ENCODE measurements around the gene OR2T11.
"Not testable (repeated sequence)": the region's sequence is repeated elsewhere in the genome, so short reads cannot be mapped to it uniquely, and the experiment has no call there.

The OR2T11 gene

GRCh38 chr1:248634991-248635390, at the start of gene OR2T11:
Gene OR2T11, minus strand, starts transcription at chr1:248635091. Its CDS starts 7,963 bp downstream, at chr1:248627128.
- not testable (repeated sequence) for DNase-seq (ENCODE audit: low read depth in 1 of 2, low spot score in 1 of 2)

- DNase-seq (ENCODE audit: low read depth in 1 of 2, low spot score in 1 of 2), result no peak
Measured at GRCh38 chr1:248681651-248682050, 46.8 kb upstream of the OR2T11 start.

- DNase-seq (ENCODE audit: low read depth in 1 of 2, low spot score in 1 of 2), result no peak
Measured at GRCh38 chr1:248670003-248670402, 35.1 kb upstream of the OR2T11 start.

GRCh38 chr1:248663453-248664328, 28.8 kb upstream of the OR2T11 start:
- DNase-seq (ENCODE audit: low read depth in 1 of 2, low spot score in 1 of 2), result not testable (repeated sequence)

- not testable (repeated sequence) for DNase-seq (ENCODE audit: low read depth in 1 of 2, low spot score in 1 of 2)
Measured at GRCh38 chr1:248656797-248657196, 21.9 kb upstream of the OR2T11 start.

- DNase-seq (ENCODE audit: low read depth in 1 of 2, low spot score in 1 of 2), result not testable (repeated sequence)
Measured at GRCh38 chr1:248655354-248655753, 20.5 kb upstream of the OR2T11 start, which contains the start of gene OR2T27. Gene OR2T27, minus strand, starts transcription at chr1:248655528. Its CDS starts 4,644 bp downstream, at chr1:248650884.

GRCh38 chr1:248648770-248649536, 14.1 kb upstream of the OR2T11 start:
- not testable (repeated sequence) for DNase-seq (ENCODE audit: low read depth in 1 of 2, low spot score in 1 of 2)

GRCh38 chr1:248645178-248645577, 10.3 kb upstream of the OR2T11 start, which contains the start of gene OR2T35:
Gene OR2T35, minus strand, starts transcription at chr1:248645278. Its CDS starts 6,020 bp downstream, at chr1:248639258.
- not testable (repeated sequence) for DNase-seq (ENCODE audit: low read depth in 1 of 2, low spot score in 1 of 2)

- not testable (repeated sequence) for DNase-seq (ENCODE audit: low read depth in 1 of 2, low spot score in 1 of 2)
Measured at GRCh38 chr1:248642971-248643651, 8.2 kb upstream of the OR2T11 start.

- DNase-seq (ENCODE audit: low read depth in 1 of 2, low spot score in 1 of 2), result not testable (repeated sequence)
Measured at GRCh38 chr1:248641583-248641982, 6.7 kb upstream of the OR2T11 start.

- DNase-seq (ENCODE audit: low read depth in 1 of 2, low spot score in 1 of 2), result not testable (repeated sequence)
Measured at GRCh38 chr1:248640906-248641305, 6.0 kb upstream of the OR2T11 start.

GRCh38 chr1:248639652-248640051, 4.8 kb upstream of the OR2T11 start:
- not testable (repeated sequence) for DNase-seq (ENCODE audit: low read depth in 1 of 2, low spot score in 1 of 2)

- DNase-seq (ENCODE audit: low read depth in 1 of 2, low spot score in 1 of 2), result not testable (repeated sequence)
Measured at GRCh38 chr1:248636612-248637011, 1.7 kb upstream of the OR2T11 start.

- no peak for DNase-seq (ENCODE audit: low read depth in 1 of 2, low spot score in 1 of 2)
Measured at GRCh38 chr1:248631354-248632008, 3.4 kb downstream of the OR2T11 start.

- no peak for DNase-seq (ENCODE audit: low read depth in 1 of 2, low spot score in 1 of 2)
Measured at GRCh38 chr1:248630551-248630950, 4.3 kb downstream of the OR2T11 start.

- DNase-seq (ENCODE audit: low read depth in 1 of 2, low spot score in 1 of 2), result no peak
Measured at GRCh38 chr1:248627971-248628844, 6.7 kb downstream of the OR2T11 start.

GRCh38 chr1:248625971-248626370, 8.9 kb downstream of the OR2T11 start:
- no peak for DNase-seq (ENCODE audit: low read depth in 1 of 2, low spot score in 1 of 2)

GRCh38 chr1:248625166-248625565, 9.7 kb downstream of the OR2T11 start:
- no peak for DNase-seq (ENCODE audit: low read depth in 1 of 2, low spot score in 1 of 2)

GRCh38 chr1:248622570-248623001, 12.3 kb downstream of the OR2T11 start:
- no peak for DNase-seq (ENCODE audit: low read depth in 1 of 2, low spot score in 1 of 2)

GRCh38 chr1:248621770-248622169, 13.1 kb downstream of the OR2T11 start:
- DNase-seq (ENCODE audit: low read depth in 1 of 2, low spot score in 1 of 2), result no peak

Data from activated CD4-positive, alpha-beta T cell treated with anti-CD3 and anti-CD28 coated beads, Interleukin-2, amount 50 U/mL, for 24 hours (primary cell).